Mesodermal cell (in vitro differentiated cells): Measurements from ENCODE around the gene ECSIT.

Experiments
- H3K27ac ChIP-seq: 2 replicates; pipeline ENCODE4 v1.7.0; 2013; ENCODE audit warnings: mild to moderate bottlenecking, low read depth, low read length, moderate library complexity; ENCODE audit not compliant: severe bottlenecking
- H3K36me3 ChIP-seq: 2 replicates; pipeline ENCODE4 v1.7.1; 2013; ENCODE audit warnings: mild to moderate bottlenecking, low read length, moderate library complexity; ENCODE audit not compliant: control insufficient read depth, insufficient read depth
- H3K4me1 ChIP-seq: one replicate; pipeline ENCODE4 v1.7.1; 2013; ENCODE audit warnings: mild to moderate bottlenecking, low read length; ENCODE audit not compliant: insufficient read depth, control insufficient read depth, poor library complexity, severe bottlenecking
- H3K4me3 ChIP-seq: 2 replicates; pipeline ENCODE4 v1.7.0; 2013; ENCODE audit warnings: low read length, control low read depth, mild to moderate bottlenecking; ENCODE audit not compliant: insufficient read depth, poor library complexity, severe bottlenecking; ENCODE audit errors: extremely low read depth
- H3K9me3 ChIP-seq: 2 replicates; pipeline ENCODE4 v1.7.1; 2013; ENCODE audit warnings: mild to moderate bottlenecking, low read length, moderate library complexity; ENCODE audit not compliant: control insufficient read depth
- WGBS, 2 experiments: methylation state at CpG; one replicate each; pipeline ENCODE4 v1.1.5; 2013; ENCODE audit warnings: missing lambda C conversion rate in 2 of 2; ENCODE audit not compliant: insufficient coverage in 2 of 2; 5-methylcytosine and 5-hydroxymethylcytosine counted together

ECSIT gene

DNA sequence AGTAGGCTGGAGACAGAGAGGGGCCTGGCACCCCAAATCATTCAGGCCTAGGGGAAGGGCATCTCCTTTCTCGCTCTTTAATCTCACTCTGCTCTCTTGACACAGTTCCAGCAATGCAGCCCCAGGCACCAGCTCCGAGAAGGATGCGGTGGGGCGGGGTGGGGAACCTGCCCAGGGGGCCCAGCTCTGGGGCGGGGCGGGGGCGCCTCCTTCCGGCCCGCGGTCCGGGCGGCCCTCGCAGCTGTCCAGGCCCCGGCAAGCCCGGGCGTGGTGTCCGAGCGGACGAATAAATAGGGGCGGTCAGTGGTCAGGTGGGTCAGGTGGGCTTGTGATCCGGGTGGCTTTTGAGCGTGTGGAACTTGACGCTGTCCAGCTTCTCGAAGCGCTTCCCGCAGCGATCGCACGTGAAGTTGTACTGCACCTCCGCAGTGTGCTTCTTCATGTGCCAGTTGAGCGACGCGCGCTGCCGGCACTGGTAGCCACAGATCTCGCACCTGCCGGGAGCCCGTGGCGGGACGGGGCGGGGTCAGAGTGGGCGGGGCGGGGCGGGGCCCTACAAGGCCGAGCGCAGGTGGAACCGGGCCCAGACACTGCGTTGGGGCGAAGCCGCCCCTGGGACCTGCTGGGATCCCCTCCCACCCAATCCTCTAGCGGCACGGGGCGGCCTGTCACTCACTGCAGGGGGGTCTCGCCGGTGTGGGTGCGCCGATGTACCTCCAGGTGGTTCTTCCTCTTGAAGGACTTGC, 45.4 kb downstream of the ECSIT start:
- no peaks in the 10 kb centered on the region for H3K9me3 ChIP-seq
- WGBS, 2 experiments: 94 to 96% methylated on average over 38 to 49 of the region's 57 CpGs

DNA sequence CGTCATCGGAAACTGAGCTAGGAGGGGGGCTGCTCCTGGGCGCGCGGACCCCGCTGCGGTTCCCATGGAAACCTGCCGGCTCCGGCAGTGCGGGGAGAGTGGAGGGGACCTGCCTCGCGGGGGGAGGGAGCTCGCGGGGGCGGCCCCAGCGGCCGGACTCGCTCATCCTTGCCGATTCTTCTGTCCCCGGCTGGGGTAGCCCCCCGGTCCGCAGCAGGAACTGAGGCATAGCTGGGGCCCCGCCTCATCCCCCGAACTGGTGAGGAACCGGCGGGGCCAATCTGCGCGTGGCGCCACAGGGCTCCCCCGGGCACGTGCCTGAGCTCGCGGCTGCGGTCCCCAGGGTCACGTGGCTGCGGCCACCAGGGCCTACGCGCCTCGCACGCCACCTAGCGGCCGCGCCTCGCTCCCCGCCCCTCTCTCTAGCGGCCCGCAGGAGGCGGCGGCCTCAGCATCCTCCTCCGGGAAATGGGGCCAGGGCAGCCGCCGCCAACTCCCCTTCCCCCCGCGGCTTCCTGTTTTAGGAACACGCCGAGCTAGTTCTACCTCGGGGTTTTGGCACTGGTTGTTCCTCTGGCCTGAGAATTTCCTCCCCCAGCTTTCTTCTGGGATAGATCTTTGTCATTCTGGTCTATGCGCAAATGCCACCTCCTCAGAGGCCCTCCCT, 46.4 kb downstream of the ECSIT start:
- peaks cover 3% of the 10 kb centered on the region for H3K36me3 ChIP-seq
- H3K4me3 ChIP-seq: peak overlapping the region; percentile 33
- no peak overlapping the region for H3K27ac ChIP-seq
- 5 to 10% methylated on average over 25 to 47 of the region's 58 CpGs for WGBS, 2 experiments
- no peaks in the 10 kb centered on the region for H3K4me1 ChIP-seq
- H3K9me3 ChIP-seq: no peaks in the 10 kb centered on the region

More for the DNA sequence above, 45.4 kb downstream of the ECSIT start:
- Histone ChIP-seq H3K27ac (no peak overlapping the region), H3K4me1 (no peaks in the 10 kb centered on the region), H3K36me3 (peaks cover 3% of the 10 kb centered on the region), H3K4me3 (no peak overlapping the region)

DNA sequence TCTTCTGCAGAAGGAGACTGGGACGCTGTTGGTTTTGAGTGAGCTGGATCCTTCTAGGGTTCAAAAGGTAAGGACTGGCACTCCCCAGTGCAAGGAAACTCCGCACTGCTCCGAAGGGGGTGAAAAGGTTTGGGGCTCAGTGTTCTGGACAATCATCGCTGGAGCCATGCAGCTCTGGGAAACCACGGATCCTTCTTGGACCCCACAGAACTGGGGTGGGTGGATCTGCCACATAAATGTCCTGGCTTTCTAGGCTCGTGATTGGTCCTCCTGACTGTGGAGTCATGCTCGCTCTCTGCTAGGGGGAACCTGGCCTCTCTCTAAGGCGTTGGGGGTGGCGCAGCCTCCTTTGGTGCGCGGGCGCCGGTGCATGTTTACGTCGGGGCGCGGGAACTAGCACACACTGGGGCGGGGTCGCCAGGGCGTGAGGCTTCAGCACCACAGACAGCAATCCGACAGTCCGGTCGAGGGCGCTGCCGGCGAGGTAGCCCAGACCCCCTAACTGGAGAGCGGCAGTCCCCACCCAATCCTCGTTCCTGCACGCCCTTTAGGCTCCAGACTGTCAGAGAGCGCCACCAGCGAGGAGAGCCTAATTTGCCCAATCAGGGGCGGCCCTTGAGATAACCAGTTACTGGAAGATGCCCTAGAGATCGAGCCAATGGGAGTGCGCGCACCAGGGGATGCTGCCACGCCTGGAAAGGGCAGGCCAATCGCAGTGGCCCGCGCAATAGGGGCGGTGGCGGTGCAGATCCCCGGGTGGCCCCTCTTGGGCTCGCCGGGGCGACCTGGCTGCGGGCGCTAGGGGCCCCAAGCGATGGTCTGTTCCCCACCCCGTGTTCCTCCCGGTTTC, 47.2 kb downstream of the ECSIT start:
- H3K4me3 ChIP-seq: peak overlapping the region; percentile 33

DNA sequence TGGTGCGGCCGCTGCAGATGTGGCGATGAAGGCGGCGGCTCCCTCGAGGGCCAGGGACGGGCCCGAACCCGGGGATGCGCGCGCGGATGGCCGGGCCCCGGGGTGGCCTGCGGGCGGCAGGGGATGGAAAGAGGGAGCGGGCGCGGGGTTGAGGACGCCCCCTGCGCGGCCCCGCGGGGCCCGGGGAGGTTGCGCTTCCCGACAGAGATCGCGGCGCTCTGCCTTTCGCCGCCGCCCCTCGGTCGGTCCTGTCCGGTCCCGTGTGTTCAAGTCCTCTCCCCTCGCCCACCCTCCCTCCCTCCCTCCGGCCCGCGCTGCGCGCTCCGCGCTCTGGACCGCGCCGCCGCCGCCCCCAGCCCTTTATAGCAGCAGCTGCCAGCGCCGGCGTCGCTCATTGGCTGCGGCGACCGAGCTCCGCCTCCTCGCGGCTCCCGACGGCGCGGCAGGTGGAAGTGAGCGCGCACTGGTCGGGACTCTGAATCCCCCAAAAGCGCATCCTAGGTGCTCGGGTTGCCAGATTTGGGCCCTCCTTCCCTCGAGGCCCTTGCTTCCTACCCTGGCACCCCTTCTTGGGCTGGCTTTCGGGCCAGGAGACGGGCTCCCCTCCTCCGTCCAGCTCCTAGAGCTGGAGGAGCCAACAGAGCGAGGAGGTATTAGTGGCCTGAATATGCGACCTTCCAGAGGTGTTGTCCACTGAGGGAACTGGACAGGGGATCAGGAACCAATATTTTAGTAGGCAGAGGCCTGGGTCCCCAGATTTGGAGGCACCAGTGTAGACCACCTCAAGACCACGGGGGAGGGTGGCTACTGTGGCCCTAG, 48.0 kb downstream of the ECSIT start, which contains the start of gene ELAVL3:
Gene ELAVL3, minus strand, starts transcription at position 332 of the 819 bp plus-strand sequence. CDS start 438 bp downstream, outside the sequence.
- Histone ChIP-seq H3K27ac (no peak within 1 kb of the TSS), H3K36me3 (peaks cover 3% of the 10 kb centered on the region), H3K4me3 (no peak within 1 kb of the TSS), H3K4me1 (no peaks in the 10 kb centered on the region), H3K9me3 (no peaks in the 10 kb centered on the region)
- WGBS, 2 experiments: 16 to 17% methylated on average over 39 to 53 of the region's 77 CpGs

More for the DNA sequence above, 47.2 kb downstream of the ECSIT start:
- H3K27ac ChIP-seq: no peak overlapping the region
- WGBS, 2 experiments: 12 to 20% methylated on average over 33 to 49 of the region's 50 CpGs
- H3K36me3 ChIP-seq: peaks cover 3% of the 10 kb centered on the region
- H3K9me3 ChIP-seq: no peaks in the 10 kb centered on the region
- H3K4me1 ChIP-seq: no peaks in the 10 kb centered on the region

- whole genome bisulfite sequencing, 2 experiments: 13 to 18% methylated on average over 55 to 69 of the region's 86 CpGs
- Histone ChIP-seq H3K36me3 (peaks cover 3% of the 10 kb centered on the region), H3K27ac (no peak overlapping the region), H3K4me3 (no peak overlapping the region), H3K4me1 (no peaks in the 10 kb centered on the region), H3K9me3 (no peaks in the 10 kb centered on the region)
Observed at GRCh38 chr19:11479898-11480714, 48.8 kb downstream of the ECSIT start.

GRCh38 chr19:11479090-11479897, 49.6 kb downstream of the ECSIT start:
- no peak overlapping the region for H3K27ac ChIP-seq
- peaks cover 3% of the 10 kb centered on the region for H3K36me3 ChIP-seq
- no peaks in the 10 kb centered on the region for H3K9me3 ChIP-seq
- H3K4me1 ChIP-seq: no peaks in the 10 kb centered on the region
- H3K4me3 ChIP-seq: no peak overlapping the region
- WGBS, 2 experiments: 17 to 22% methylated on average over 43 to 47 of the region's 62 CpGs

DNA sequence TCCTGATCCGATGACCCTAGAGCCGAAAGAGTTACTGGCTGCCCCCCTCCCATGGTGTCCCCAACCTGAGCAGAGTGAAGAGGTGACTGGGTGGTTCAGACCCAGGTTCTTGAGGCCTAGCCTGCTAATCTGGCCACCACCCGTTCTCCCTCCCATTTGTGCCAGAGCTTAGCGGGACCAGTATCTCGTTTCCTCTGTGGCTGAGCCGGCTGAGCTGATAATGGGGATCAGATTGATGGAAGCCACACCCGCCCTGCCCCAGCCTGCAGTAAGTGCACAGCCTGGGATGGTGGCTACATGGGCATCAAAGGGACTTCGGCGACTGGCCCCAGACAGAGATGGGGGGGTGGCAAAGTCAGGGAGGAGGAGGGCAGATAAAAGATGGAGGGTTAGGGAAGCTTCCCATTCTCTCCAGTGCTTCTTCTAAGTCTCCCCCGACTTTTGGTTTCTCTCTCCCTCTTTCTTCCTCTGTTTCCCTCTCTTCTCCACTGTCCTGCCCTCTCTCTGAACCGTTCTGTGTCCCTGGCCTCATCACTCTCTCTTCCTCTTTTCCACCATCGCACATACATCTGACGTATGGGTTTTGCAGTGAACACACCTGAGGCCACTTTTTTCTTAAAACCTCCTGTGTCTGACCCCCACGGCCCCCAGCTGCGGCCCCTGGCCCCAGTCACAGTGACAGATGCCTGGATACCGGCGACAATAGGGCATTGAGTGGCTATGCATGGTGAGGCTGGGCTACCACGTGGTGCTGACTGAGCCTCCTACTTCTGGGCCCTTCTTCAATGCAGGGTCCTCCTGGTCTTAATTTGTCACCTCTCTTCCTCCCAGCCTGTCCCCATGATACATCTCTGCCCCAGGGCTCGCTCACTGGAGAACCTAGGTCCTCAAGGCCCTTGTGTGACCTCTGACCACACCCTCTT, 50.5 kb downstream of the ECSIT start:
- Histone ChIP-seq H3K9me3 (no peaks in the 10 kb centered on the region), H3K27ac (no peak overlapping the region), H3K4me3 (no peak overlapping the region), H3K36me3 (no peaks in the 10 kb centered on the region), H3K4me1 (no peaks in the 10 kb centered on the region)
- 80 to 82% methylated on average over 15 to 19 of the region's 19 CpGs for WGBS, 2 experiments

DNA sequence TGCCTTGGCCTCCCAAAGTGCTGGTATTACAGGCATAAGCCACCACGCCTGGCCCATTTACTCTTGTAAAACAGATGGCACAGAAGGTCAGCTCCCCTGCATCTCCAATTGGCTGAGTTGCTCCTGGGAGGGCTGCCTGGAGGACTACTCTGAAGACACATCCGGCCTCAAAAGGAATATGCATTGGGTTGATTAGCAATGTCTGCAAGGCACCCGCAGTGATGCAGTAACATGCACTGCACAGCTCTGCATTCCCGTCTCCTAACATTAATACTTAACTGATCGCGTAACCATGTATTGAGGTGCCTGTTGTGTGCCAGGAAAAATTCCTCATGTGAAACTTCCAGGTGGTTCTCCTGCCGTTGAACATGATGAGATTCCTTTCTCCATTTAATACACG, 53.1 kb downstream of the ECSIT start:
- 89 to 91% methylated on average over 6 to 7 of the region's 8 CpGs for WGBS, 2 experiments
- H3K36me3 ChIP-seq: no peaks in the 10 kb centered on the region

More for the DNA sequence above, 53.1 kb downstream of the ECSIT start:
- Histone ChIP-seq H3K27ac (no peak overlapping the region), H3K4me1 (no peaks in the 10 kb centered on the region), H3K9me3 (no peaks in the 10 kb centered on the region), H3K4me3 (no peak overlapping the region)
